Stimulated activated naive CD4-positive, alpha-beta T cell (primary cell): ENCODE results near the gene MGAT2.
"Not testable (repeated sequence)": the region's sequence is repeated elsewhere in the genome, so short reads cannot be mapped to it uniquely, and the experiment has no call there.

Source experiments
- DNase-seq, 6 experiments: peaks; one replicate each; lab custom pipeline; 2025; lab: John Stamatoyannopoulos, UW

MGAT2 gene

DNA sequence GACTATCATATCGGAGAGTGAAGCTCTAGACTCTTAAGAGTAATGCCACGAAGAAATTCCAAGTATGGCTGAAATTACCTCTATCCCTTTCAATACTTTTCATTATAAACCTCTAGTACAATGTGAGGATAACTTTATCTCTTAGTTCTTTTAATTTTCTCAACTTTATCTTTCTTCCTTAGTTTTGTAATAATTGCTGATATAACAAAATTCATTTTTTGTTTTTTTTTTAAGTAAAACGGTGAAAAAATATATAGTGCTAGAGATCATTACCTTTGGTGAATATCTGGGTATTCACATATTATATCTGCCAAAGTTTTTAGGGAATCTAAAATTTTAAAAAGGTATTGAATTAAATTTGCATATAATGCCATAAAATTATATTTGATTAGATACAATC lies 33.9 kb downstream of the MGAT2 start:
- DNase-seq = no peak

- not testable (repeated sequence) for DNase-seq
These were observed 36.9 kb downstream of the MGAT2 start for GRCh38 chr14:49657500-49657899.

DNA sequence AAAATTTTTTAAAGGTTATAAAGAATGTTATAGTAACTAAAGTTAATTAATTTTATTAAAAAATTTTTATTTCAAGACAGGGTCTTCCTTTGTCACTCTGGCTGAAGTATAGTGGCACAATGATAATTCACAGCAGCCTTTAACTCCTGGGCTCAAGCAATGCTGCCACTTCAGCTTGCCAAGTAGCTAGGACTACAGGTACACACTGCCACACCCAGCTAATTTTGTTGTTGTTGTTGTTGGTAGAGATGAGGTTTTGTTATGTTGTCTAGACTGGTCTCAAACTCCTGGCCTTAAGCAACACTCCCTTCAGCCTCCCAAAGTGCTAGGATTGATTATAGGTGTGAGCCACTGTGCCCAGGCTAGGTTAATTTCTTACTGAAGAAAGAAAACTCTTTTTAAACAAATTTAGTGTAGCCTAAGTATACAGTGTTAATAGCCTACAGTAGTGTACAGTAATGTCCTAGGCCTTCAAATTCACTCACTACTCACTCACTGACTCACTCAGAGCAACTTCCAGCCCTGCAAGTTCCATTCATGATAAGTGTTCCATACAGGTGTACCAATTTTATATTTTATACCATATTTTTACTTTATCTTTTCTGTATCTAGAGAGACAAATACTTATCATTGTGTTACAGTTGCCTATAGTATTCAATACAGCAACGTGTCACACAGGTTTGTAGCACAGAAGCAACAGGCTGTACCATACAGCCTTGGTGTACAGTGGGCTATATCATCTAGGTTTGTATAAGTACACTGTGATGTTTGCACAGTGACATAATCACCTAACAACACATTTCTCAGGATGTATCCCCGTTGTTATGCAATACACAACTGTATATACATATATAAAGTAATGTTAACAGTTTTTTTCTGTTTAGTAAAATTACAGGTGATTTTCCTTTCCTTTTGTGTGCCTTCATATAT lies 39.2 kb downstream of the MGAT2 start:
- DNase-seq = no peak

DNA sequence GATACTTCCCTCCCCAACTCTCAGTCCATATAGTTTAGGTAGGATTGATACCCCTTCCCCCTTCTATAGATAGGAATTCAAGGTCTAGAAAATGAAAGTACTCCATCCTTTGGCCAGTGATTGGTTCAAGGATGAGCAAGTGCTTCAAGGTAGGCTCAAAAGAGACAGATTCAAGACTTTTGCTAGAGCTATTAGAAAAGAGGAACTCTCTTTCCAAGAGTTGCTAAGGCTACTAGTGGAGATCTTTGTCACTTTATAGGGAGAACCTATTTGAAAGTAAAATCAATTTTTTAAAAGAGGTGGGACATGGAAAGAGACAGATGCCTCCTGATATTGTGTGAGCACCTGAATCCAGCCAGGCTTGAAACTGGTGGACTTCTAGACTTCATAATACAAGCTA lies 49.9 kb downstream of the MGAT2 start:
- DNase-seq = no peak
